GM19351 (cell line): Measurements from ENCODE around the gene DLG5.

Experiments used
- ATAC-seq: cut with Tn5 transposase; IDR thresholded peaks from one replicate; pipeline ENCODE4 v1.9.1; 2021; ENCODE audit warnings: mild to moderate bottlenecking, moderate library complexity; ENCODE audit not compliant: unreplicated experiment

DLG5 gene

DNA sequence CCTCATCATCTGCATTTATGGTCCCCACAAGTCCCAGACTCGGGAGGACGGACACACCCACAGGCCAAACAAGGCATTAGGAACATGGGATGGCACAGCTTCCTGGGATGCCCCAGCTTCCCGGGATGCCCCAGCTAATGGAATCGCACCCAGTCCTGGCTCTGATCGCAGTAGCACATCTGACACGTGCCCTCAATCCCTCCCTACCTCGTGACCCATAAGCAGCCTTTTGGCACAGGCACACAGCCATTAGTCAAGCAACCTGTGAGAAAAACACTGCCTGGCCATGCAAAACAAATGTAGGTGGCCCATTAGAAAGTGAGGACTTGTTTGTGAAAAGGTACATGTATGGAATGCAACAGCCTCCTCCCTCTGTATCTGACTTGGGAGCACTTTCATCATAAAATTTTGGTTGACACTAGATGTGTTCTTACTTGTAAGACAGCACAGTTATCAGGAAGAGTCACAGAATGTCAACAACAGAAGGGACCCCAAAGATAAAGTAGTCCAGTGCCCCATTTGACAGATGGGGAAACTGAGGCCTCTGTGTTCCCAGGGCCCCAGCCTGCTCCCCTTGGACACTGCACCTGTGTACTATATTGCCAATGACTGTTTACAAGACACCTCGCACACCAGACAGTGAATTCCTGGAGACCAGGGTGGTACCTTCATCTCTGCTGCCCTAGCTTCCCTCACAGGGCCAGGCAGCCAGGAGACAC is 34.4 kb downstream of the DLG5 start:
- no peak for ATAC-seq

DNA sequence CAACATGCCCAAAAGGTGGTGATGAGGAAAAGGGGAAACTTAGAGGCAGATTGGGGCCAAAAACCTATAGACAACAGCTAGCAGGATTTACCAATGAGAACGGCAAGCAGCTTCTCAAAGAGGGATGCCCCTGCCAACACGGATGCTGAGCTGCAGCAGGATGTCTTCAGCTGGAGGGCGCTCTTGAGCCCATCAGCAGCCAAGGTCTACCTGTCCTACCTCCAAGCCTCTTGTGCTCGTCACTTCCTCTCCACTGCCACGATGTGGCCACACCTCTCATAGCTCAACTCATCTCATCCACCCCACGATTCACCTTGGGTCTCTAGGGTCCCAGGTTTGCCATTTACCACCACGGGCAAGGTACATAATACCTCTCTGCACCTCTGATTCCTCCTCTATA is 36.5 kb downstream of the DLG5 start:
- no peak for ATAC-seq

- no peak for ATAC-seq
These were observed 37.2 kb downstream of the DLG5 start for GRCh38 chr10:77889277-77889903.

- no peak for ATAC-seq
These were observed 38.2 kb downstream of the DLG5 start for GRCh38 chr10:77888356-77888703.

DNA sequence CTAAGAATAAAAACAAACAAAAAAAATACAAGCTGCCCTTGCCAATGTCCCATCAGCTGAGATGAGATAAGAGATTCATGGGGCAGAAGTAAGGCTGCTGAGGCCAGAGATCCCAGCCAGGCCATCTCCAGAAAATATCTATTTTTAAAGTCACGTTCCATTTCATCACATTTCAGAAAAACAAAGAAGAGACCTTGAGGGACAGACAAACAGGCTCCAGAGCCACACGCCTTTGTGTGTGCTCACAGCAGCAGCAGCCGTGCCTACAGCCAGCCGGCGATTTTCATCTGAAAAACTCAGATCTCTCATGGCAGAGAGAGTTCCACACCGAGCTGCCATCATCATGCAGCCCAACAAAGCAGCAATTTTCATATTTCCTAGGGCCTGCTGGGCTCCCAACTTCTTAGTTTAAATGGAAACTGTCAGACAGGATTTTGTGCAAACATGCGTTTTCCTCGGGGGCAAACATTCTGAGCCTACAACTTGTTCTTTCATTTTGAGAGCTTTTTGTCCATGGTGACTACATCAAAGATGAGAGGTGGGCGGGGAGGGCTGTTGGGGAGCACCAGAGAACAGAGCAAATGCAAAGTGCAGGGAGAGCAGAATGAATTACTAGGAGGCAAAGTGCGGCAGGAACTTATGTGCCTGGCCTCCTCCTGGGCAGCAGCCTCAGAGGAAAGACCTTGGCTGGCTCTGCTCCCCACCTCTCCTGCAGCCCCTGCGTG is 38.8 kb downstream of the DLG5 start:
- no peak for ATAC-seq

DNA sequence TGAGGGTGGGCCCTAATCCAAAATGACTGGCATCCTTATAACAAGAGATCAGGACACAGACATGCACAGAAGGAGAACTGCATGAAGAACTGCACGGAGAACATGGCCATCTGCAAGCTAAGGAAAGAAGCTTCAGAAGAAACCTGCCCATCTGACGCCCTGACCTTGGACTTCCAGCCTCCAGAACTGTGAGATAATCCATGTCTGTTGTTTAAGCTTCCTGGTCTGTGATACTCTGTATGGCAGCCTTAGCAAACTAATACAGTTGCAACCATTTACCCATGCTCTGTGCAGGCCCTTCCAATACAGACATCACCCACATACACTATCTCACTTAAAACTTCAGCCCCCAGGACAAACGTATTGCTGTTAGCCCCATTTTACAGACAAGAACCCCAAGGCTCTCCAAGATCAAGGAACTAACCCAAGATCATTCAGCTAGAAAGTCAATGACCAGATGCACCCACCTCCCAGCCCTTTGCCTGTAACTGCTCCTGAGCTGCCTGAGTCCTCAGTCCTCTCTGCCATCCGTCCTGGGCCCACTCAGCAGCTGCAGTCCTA is 39.7 kb downstream of the DLG5 start:
- no peak for ATAC-seq

DNA sequence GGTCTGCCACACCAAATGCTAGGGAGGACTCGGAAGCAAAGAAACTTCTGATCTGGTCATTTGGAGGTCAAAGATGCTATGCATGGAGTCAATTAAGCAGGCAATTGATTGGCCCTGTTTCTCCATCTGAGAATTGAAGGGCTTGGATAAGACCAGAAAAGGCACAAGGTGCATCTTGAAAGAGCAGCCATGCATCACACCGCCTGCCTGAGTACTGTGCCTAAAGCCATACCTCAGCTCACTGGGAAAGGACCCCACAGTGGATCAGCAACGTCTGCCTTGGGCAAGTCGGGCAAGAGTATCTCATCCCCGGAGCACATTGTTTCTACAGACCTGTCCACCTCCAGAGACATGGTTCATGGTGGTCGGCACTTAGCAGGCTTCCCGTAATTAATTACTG is 42.4 kb downstream of the DLG5 start:
- ATAC-seq = no peak

DNA sequence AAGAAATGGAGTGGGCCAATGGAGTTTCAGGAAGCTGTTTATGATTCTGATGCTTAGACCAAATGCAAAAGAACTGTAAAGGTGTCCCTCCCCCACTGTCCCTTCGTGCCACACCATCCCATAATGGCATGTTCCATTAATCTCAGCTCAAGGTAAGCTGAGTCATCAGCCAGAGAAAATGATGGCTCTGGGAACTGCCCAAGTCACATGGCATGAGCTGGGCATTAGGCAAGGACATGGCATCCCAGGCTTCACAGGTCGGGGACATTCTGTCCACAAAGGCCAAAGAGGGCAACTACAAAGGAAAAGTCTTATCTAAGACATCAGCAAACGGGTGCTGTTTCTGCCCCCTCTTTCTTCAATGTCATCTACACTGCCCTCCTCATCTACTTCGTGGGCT is 44.9 kb downstream of the DLG5 start:
- no peak for ATAC-seq

DNA sequence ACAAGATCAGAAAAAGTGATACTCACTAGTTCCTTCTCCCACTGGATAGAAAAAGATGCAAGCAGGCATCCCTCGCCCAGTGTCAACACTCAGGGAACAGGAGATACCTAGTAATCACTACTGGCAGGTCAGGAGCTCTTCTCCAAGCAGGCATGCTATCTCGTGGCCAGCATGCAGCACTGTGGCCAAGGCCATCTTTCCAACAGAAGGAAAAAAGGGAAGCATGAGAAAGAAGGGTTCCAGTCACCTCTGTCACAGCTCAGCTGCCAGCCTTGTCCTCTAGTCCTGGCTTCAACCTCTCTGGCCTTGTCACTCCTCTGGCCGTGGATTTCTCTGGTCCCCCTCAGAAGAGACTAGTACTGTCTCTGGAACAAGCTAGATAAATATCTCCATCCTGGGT is 45.3 kb downstream of the DLG5 start:
- ATAC-seq = no peak

GRCh38 chr10:77879710-77880109 is 46.8 kb downstream of the DLG5 start:
- ATAC-seq = no peak

DNA sequence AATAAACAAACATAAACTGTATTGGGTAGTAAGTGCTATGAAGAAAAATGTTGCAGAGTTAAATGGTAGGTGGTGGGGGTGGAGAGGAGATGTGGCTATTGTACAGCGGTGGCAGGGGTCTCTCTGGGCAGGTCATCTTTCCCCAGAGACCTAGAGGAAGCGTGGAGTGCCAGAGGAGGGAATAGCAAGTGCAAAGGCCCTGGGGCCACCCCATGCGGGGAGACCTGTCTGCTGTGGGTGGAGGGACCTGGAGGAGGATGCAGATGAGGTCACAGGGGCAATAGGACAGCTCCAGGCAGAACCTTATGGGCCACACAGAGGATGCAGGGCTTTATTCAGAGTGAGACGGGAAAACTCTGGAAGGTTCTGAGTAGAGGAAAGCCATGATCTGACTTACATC is 47.5 kb downstream of the DLG5 start:
- ATAC-seq = no peak

DNA sequence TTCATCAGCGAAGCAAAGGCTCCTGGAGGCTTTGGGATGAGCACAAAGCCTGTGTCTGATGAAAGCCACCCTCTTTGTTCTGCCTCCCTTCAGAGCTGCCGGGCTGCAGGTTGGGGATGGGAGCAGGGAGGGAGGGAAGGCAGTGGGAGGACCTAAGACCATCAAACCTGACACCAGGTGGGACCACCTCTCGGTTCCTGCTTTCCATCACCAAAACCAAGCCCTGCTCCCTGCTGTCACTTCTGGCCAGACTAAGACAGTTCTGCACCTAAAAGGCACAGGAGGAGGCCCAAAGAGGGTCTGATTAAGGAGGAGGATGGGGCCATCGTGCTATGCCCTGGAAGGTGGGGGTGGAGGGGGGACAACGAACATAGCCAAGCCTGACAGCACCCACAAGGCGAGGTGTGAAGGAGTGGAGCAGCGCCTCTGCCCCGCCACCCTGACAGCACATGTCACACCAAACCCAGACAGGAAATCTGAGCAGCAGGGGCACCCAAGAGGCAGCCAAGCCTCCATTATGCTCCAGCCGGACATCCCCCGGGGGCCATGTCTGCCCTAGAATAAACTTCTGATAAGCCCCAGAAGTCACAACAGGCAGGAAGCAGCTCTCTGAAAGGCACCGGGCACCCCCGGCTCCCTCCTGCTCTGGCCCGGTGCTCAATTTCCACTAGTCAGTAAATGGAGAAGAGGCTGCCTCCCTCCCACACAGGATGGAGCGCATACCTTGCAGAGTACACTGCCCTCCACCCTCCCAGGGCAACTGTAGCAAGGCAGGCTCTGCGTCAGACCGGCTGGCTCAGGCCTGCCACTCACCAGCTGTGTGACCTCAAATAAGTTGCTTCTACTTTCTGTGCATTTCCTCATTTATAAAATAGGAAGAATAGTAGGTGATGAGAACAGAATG is 48.9 kb downstream of the DLG5 start:
- ATAC-seq = peak; percentile 60

DNA sequence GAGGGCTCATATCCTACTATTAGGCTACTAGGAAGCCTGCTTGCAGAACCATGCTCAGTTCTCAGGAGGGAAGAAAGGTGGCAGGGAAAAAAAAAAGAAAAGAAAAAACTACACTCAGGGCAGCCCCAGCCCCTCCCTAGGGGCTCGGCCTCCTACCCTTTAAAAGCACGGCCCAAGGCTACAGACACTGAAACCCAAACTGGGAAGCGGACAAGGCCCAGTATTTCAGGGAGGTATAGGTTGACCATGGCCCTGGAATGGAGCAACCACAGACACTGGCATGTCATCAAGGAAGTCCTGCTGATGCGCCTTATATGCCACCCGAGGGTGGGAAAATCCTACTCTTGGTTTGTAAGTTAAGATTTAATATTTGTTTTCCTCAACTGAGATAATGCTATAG is 50.8 kb downstream of the DLG5 start:
- no peak for ATAC-seq

GRCh38 chr10:77874872-77875271 is 51.7 kb downstream of the DLG5 start:
- ATAC-seq = no peak

- peak; percentile 84 for ATAC-seq
These were observed 52.8 kb downstream of the DLG5 start for GRCh38 chr10:77873536-77874380.

- ATAC-seq = no peak
These were observed 53.5 kb downstream of the DLG5 start for GRCh38 chr10:77872947-77873535.

GRCh38 chr10:77872151-77872946 is 54.2 kb downstream of the DLG5 start:
- ATAC-seq = no peak

DNA sequence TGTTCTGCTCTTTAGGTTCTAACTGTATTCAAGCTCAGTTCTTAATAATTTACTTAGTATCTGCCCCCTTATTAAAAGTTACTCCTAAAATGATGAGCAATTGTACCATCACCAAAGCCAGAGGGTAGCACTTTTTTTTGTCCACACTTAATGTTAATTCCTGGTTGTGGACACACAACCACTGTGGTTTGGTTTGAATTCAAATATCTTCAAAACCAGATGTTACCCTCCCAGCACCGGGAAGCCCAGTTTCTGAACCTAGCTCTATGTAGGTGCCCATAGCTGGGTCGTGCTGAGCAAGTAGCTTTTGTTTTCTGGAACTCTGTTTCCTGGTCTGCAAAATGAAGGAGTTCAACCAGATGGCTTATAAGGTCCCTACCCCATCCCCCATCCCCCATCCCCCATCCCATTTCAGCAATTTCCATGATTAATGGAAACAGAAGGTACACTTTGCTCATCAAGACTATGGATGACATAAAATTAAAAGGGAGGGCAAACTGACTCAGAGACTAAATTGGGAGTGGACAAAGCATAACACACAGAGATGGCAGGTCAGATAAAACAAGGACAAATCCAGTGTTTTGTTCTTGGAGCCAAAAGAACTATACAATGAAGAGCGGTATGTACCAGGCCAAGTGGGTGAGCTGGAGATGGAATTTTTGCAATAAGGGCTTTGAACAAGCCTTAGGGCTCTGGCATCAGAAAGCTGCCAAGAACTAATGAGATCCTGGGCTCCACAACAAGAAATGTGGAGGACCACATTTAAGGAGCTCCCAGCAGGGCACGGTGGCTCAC is 56.7 kb downstream of the DLG5 start:
- ATAC-seq = no peak
